Thyroid gland (tissue), 4 donors: Measurements from ENCODE around the gene EEF1A2.

ENCODE experiments used
- CTCF ChIP-seq, 6 experiments: fragments of 200-600 bp in 3 of 6; fragments of 450-650 bp in 3 of 6; sonication (generic) in 3 of 6; IDR thresholded peaks; one replicate each; pipeline ENCODE4 v1.5.1; 2016 to 2019; ENCODE audit warnings: antibody characterized with exemption in 6 of 6, mild to moderate bottlenecking in 2 of 6, inconsistent platforms in 1 of 6, moderate library complexity in 1 of 6
- POLR2A ChIP-seq, 2 donors: fragments of 450-650 bp; IDR thresholded peaks; one replicate each; pipeline ENCODE4 v1.6.1; 2017; ENCODE audit warnings: antibody characterized with exemption in 2 of 2, mild to moderate bottlenecking in 2 of 2, moderate library complexity in 1 of 2

GRCh38 chr20:63454731-63455567, 43.9 kb downstream of the EEF1A2 start:
- TF ChIP-seq CTCF (IDR thresholded peaks at IDR 0.05) (no peak), POLR2A (IDR thresholded peaks at IDR 0.05) (no peak)
